ENCODE data around the gene NPBWR2. TPM values are rescaled to one million over a fixed set of nuclear protein-coding genes. Genes with fewer than 3 reads are reported as not detected.
"Not testable (repeated sequence)": the region's sequence is repeated elsewhere in the genome, so short reads cannot be mapped to it uniquely, and the experiment has no call there.

NPBWR2 gene
- polyA plus RNA-seq, 3 donors: not detected

- Mint-ChIP-seq H3K4me3 (no peak overlapping the region), H3K4me1 (no peaks in the 10 kb centered on the region), H3K36me3 (no peaks in the 10 kb centered on the region), H3K9me3 (no peaks in the 10 kb centered on the region), H3K27ac (no peak overlapping the region), H3K27me3 (ENCODE audit: low read depth in 3 of 3) (peaks cover 3 to 5% (median 5%) of the 10 kb centered on the region in 3 donors)
- no peak overlapping the region for H3K4me3 ChIP-seq (replicated peaks in 1 of 3; ENCODE audit: low read depth in 2 of 3, low read length in 3 of 3)
- no peaks in the 10 kb centered on the region for H3K27me3 ChIP-seq (ENCODE audit: control insufficient read depth in 2 of 2, insufficient read depth in 2 of 2, low read length in 2 of 2)
- H3K9me3 ChIP-seq (replicated peaks in 1 of 2; ENCODE audit: control insufficient read depth in 1 of 2, insufficient read depth in 1 of 2, low read length in 2 of 2): no peaks in the 10 kb centered on the region
- H2AFZ ChIP-seq (ENCODE audit: insufficient read depth, low read depth, low read length, poor library complexity, severe bottlenecking): no peak overlapping the region
- no peak overlapping the region for H3K27ac ChIP-seq (ENCODE audit: low read depth in 1 of 2, low read length in 2 of 2)
- no peak for DNase-seq
- WGBS (ENCODE audit: insufficient coverage): 88% methylated on average over 4 of the region's 6 CpGs
- no peaks in the 10 kb centered on the region for H4K20me1 ChIP-seq (ENCODE audit: insufficient read depth, low read length)
- H3K9ac ChIP-seq (ENCODE audit: insufficient read depth, low read length, poor library complexity, severe bottlenecking): no peak overlapping the region
- H3K4me1 ChIP-seq (ENCODE audit: control insufficient read depth in 1 of 2, insufficient read depth in 2 of 2, low read length in 2 of 2): no peaks in the 10 kb centered on the region
- H3K79me2 ChIP-seq (ENCODE audit: insufficient read depth, low read length): no peaks in the 10 kb centered on the region
- intact Hi-C loops (cut with micrococcal nuclease): no loop called here
- TF ChIP-seq, protein P1, sequence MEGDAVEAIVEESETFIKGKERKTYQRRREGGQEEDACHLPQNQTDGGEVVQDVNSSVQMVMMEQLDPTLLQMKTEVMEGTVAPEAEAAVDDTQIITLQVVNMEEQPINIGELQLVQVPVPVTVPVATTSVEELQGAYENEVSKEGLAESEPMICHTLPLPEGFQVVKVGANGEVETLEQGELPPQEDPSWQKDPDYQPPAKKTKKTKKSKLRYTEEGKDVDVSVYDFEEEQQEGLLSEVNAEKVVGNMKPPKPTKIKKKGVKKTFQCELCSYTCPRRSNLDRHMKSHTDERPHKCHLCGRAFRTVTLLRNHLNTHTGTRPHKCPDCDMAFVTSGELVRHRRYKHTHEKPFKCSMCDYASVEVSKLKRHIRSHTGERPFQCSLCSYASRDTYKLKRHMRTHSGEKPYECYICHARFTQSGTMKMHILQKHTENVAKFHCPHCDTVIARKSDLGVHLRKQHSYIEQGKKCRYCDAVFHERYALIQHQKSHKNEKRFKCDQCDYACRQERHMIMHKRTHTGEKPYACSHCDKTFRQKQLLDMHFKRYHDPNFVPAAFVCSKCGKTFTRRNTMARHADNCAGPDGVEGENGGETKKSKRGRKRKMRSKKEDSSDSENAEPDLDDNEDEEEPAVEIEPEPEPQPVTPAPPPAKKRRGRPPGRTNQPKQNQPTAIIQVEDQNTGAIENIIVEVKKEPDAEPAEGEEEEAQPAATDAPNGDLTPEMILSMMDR (IDR thresholded peaks at IDR 0.05): no peak
- H3K4me2 ChIP-seq (replicated peaks; ENCODE audit: extremely low read depth, low read length, poor library complexity, severe bottlenecking): no peak overlapping the region
- H3K36me3 ChIP-seq (replicated peaks in 1 of 2; ENCODE audit: control insufficient read depth in 1 of 2, insufficient read depth in 2 of 2, low read length in 2 of 2): no peaks in the 10 kb centered on the region
These were observed 30.2 kb upstream of the NPBWR2 start for GRCh38 chr20:64137598-64138031.

DNA sequence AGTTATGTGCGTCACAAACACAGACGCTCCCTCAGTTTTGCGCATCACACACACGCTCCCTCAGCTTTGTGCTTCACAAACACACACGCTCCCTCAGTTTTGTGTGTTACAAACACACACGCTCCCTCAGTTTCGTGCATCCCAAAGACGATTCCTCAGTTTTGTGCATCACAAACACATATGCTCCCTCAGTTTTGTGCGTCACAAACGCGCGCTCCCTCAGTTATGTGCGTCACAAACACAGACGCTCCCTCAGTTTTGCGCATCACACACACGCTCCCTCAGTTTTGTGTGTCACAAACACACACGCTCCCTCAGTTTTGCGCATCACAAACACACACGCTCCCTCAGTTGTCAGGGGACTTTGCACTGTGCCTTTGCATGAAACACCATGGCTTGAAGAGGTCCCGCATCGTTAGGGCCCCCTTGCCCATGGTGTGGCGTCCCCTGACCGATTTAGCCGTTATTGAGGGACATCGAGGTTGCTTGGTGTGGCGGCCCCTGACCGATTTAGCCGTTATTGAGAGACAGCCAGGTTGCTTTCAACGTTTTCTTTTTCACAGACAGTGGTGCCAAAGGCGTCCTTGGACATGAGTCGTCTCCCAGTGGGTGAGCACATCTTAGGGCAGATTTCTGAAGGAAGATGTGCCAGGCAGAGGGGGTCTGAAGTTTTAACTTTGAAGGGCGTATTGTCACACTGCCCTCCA, 28.8 kb upstream of the NPBWR2 start:
- H3K4me1 Mint-ChIP-seq: no peaks in the 10 kb centered on the region
- H3K4me2 ChIP-seq (replicated peaks; ENCODE audit: extremely low read depth, low read length, poor library complexity, severe bottlenecking): no peak overlapping the region
- WGBS (ENCODE audit: insufficient coverage): 94% methylated on average over 29 of the region's 32 CpGs
- H3K4me3 Mint-ChIP-seq: no peak overlapping the region
- H3K27ac Mint-ChIP-seq: no peak overlapping the region
- no peak overlapping the region for H3K4me3 ChIP-seq (replicated peaks in 1 of 3; ENCODE audit: low read depth in 2 of 3, low read length in 3 of 3)
- H2AFZ ChIP-seq (ENCODE audit: insufficient read depth, low read depth, low read length, poor library complexity, severe bottlenecking): no peak overlapping the region
- no peak overlapping the region for H3K9ac ChIP-seq (ENCODE audit: insufficient read depth, low read length, poor library complexity, severe bottlenecking)
- peaks cover 0 to 1% (median 0%) of the 10 kb centered on the region in 7 donors for H3K9me3 Mint-ChIP-seq
- H3K79me2 ChIP-seq (ENCODE audit: insufficient read depth, low read length): no peaks in the 10 kb centered on the region
- H3K9me3 ChIP-seq (replicated peaks in 1 of 2; ENCODE audit: control insufficient read depth in 1 of 2, insufficient read depth in 1 of 2, low read length in 2 of 2): no peaks in the 10 kb centered on the region
- no peaks in the 10 kb centered on the region for H3K4me1 ChIP-seq (ENCODE audit: control insufficient read depth in 1 of 2, insufficient read depth in 2 of 2, low read length in 2 of 2)
- H3K36me3 Mint-ChIP-seq: no peaks in the 10 kb centered on the region
- no peaks in the 10 kb centered on the region for H3K27me3 ChIP-seq (ENCODE audit: control insufficient read depth in 2 of 2, insufficient read depth in 2 of 2, low read length in 2 of 2)
- intact Hi-C loops (cut with micrococcal nuclease): no loop called here
- H3K36me3 ChIP-seq (replicated peaks in 1 of 2; ENCODE audit: control insufficient read depth in 1 of 2, insufficient read depth in 2 of 2, low read length in 2 of 2): no peaks in the 10 kb centered on the region
- H3K27ac ChIP-seq (ENCODE audit: low read depth in 1 of 2, low read length in 2 of 2): no peak overlapping the region
- no peaks in the 10 kb centered on the region for H4K20me1 ChIP-seq (ENCODE audit: insufficient read depth, low read length)
- DNase-seq: no peak
- no peaks in the 10 kb centered on the region for H3K27me3 Mint-ChIP-seq (ENCODE audit: low read depth in 3 of 3)
- TF ChIP-seq, protein P1 (IDR thresholded peaks at IDR 0.05): no peak

DNA sequence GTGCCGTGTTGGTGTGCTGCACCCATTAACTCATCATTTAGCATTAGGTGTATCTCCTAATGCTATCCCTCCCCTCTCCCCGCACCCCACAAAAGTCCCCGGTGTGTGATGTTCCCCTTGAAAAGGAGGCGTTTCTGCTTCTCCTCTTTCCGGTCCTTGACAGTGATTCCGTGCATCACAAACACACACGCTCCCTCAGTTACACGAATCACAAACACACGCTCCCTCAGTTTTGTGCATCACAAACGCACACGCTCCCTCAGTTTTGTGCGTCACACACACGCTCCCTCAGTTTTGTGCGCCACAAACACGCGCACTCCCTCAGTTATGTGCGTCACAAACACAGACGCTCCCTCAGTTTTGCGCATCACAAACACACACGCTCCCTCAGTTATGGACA, 27.4 kb upstream of the NPBWR2 start:
- H3K36me3 Mint-ChIP-seq; H3K9me3 ChIP-seq (replicated peaks in 1 of 2; ENCODE audit: control insufficient read depth in 1 of 2, insufficient read depth in 1 of 2, low read length in 2 of 2); H3K4me1 ChIP-seq (ENCODE audit: control insufficient read depth in 1 of 2, insufficient read depth in 2 of 2, low read length in 2 of 2); H3K27me3 ChIP-seq (ENCODE audit: control insufficient read depth in 2 of 2, insufficient read depth in 2 of 2, low read length in 2 of 2); H4K20me1 ChIP-seq (ENCODE audit: insufficient read depth, low read length); H2AFZ ChIP-seq (ENCODE audit: insufficient read depth, low read depth, low read length, poor library complexity, severe bottlenecking); H3K4me2 ChIP-seq (replicated peaks; ENCODE audit: extremely low read depth, low read length, poor library complexity, severe bottlenecking); H3K4me1 Mint-ChIP-seq; DNase-seq; H3K36me3 ChIP-seq (replicated peaks in 1 of 2; ENCODE audit: control insufficient read depth in 1 of 2, insufficient read depth in 2 of 2, low read length in 2 of 2); intact Hi-C loops (cut with micrococcal nuclease); H3K4me3 ChIP-seq (replicated peaks in 1 of 3; ENCODE audit: low read depth in 2 of 3, low read length in 3 of 3); H3K79me2 ChIP-seq (ENCODE audit: insufficient read depth, low read length); H3K27ac ChIP-seq (ENCODE audit: low read depth in 1 of 2, low read length in 2 of 2); H3K27ac Mint-ChIP-seq; H3K9me3 Mint-ChIP-seq; H3K27me3 Mint-ChIP-seq (ENCODE audit: low read depth in 3 of 3); H3K9ac ChIP-seq (ENCODE audit: insufficient read depth, low read length, poor library complexity, severe bottlenecking); H3K4me3 Mint-ChIP-seq: not testable (repeated sequence)
- 88% methylated on average over 16 of the region's 20 CpGs for WGBS (ENCODE audit: insufficient coverage)
